OCI-LY7 (cell line): ENCODE measurements around the gene TUBE1. TPM values are rescaled to one million over a fixed set of nuclear protein-coding genes. Genes with fewer than 3 reads are reported as not detected.

Experiments used
- Bru-seq: library from RNA; stranded (reverse); fragments of 400-500 nt; gene quantifications from one replicate; lab custom pipeline; 2021; lab: Mats Ljungman, UMichigan
- BruChase-seq, 2 experiments: library from RNA; stranded (reverse); fragments of 400-500 nt; gene quantifications; one replicate each; lab custom pipeline; 2021; lab: Mats Ljungman, UMichigan
- BruUV-seq: library from RNA; stranded (reverse); fragments of 400-500 nt; replicated peaks from 2 replicates; lab custom pipeline; 2021; lab: Mats Ljungman, UMichigan
- CTCF ChIA-PET: fragments of 300-600 bp; sonication (Branson Sonifier 250); formaldehyde crosslinking; loops from one replicate; lab custom pipeline; 2022; ENCODE audit warnings: antibody characterized with exemption; ENCODE audit not compliant: unreplicated experiment; lab: Charles Lee
- POLR2A ChIA-PET: fragments of 300-600 bp; sonication (Branson Sonifier 250); formaldehyde crosslinking; loops from one replicate; lab custom pipeline; 2022; ENCODE audit warnings: antibody characterized with exemption; lab: Charles Lee
- DNase-seq: peaks from one replicate; pipeline ENCODE4 v3.0.0-alpha.2; 2015; ENCODE audit warnings: low spot score
- H2AFZ ChIP-seq: fragments of 200-600 bp; sonication (generic), shearing (Covaris generic); 2 replicates; pipeline ENCODE4 v1.6.1; 2014; ENCODE audit warnings: mild to moderate bottlenecking, antibody characterized with exemption, low read length, moderate library complexity
- H3K27ac ChIP-seq: fragments of 200-600 bp; sonication (generic); 2 replicates; pipeline ENCODE4 v1.5.1; 2014; ENCODE audit warnings: mixed run types, low read depth, mild to moderate bottlenecking, moderate library complexity, low read length, inconsistent platforms; ENCODE audit not compliant: poor library complexity, severe bottlenecking
- H3K36me3 ChIP-seq: fragments of 200-600 bp; sonication (generic); 2 replicates; pipeline ENCODE4 v1.6.1; 2014; ENCODE audit warnings: mild to moderate bottlenecking, antibody characterized with exemption, low read length, moderate library complexity, mixed read lengths; ENCODE audit not compliant: insufficient read depth
- H3K4me1 ChIP-seq: fragments of 200-600 bp; sonication (generic); 2 replicates; pipeline ENCODE4 v1.5.1; 2014; ENCODE audit warnings: mild to moderate bottlenecking, low read length; ENCODE audit not compliant: insufficient read depth, poor library complexity, severe bottlenecking
- H3K4me2 ChIP-seq: fragments of 200-600 bp; sonication (generic); 2 replicates; pipeline ENCODE4 v1.6.1; 2014; ENCODE audit warnings: mild to moderate bottlenecking, low read length
- H3K4me3 ChIP-seq: fragments of 200-600 bp; sonication (generic); 2 replicates; pipeline ENCODE4 v1.5.1; 2014; ENCODE audit warnings: mild to moderate bottlenecking, low read depth, low read length; ENCODE audit not compliant: poor library complexity, severe bottlenecking
- H3K79me2 ChIP-seq: fragments of 200-600 bp; sonication (generic); 2 replicates; pipeline ENCODE4 v1.6.1; 2016; ENCODE audit warnings: low read depth, mild to moderate bottlenecking, low read length, moderate library complexity, mixed read lengths; ENCODE audit not compliant: insufficient read depth
- H3K9me2 ChIP-seq: fragments of 200-600 bp; sonication (generic); 2 replicates; pipeline ENCODE4 v1.6.1; 2016; ENCODE audit warnings: mild to moderate bottlenecking, low read length, mixed read lengths; ENCODE audit not compliant: insufficient read depth
- H3K9me3 ChIP-seq: fragments of 200-600 bp; sonication (generic); 2 replicates; pipeline ENCODE4 v1.6.1; 2014; ENCODE audit warnings: mild to moderate bottlenecking, mixed run types, low read length, mixed read lengths
- H4K20me1 ChIP-seq: fragments of 200-600 bp; sonication (generic); 2 replicates; pipeline ENCODE4 v1.6.1; 2014; ENCODE audit warnings: mild to moderate bottlenecking, antibody characterized with exemption, low read length, moderate library complexity, mixed read lengths; ENCODE audit not compliant: insufficient read depth
- CTCF ChIP-seq: fragments of 200-600 bp; sonication (generic); conservative IDR thresholded peaks from 2 replicates; pipeline ENCODE4 v1.5.1; 2014; ENCODE audit warnings: mild to moderate bottlenecking, antibody characterized with exemption, low read length, moderate library complexity, mixed read lengths
- EZH2phosphoT487 ChIP-seq: fragments of 200-600 bp; sonication (generic); IDR thresholded peaks from 2 replicates; pipeline ENCODE4 v1.6.1; 2018; ENCODE audit warnings: low read depth, borderline replicate concordance, mild to moderate bottlenecking, mixed run types, antibody characterized with exemption, low read length, moderate library complexity, mixed read lengths
- intact Hi-C: fragments of 100-400 bp; cut with micrococcal nuclease; formaldehyde crosslinking; loops from one replicate; pipeline ENCODE4 v1.10.0; 2022; ENCODE audit not compliant: unreplicated experiment
- long read RNA-seq: library from polyadenylated mRNA; stranded (forward); transcript quantifications from one replicate; pipeline ENCODE4 v2.0.0, GENCODE V29; 2022
- total RNA-seq, 2 experiments: library from RNA; depleted of rRNA in 1 of 2; stranded (reverse); fragments of >200 nt in 1 of 2; shearing (Covaris generic) in 1 of 2; gene quantifications; 2 replicates each; pipeline ENCODE4 v1.2.3, GENCODE V29; 2014 to 2022

TUBE1 gene
- total RNA-seq (2014; rRNA removed; shearing (Covaris generic)) (27.9 and 35.6 TPM in 2 replicates), total RNA-seq (2022) (32.6 and 35.7 TPM in 2 replicates), Bru-seq, nascent RNA (percentile 86 among the genes with signal in this experiment), BruChase-seq, experiment 1, labeled RNA remaining after a 6-hour chase (percentile 75 among the genes with signal in this experiment), BruChase-seq, experiment 2, labeled RNA remaining after a 2-hour chase (percentile 87 among the genes with signal in this experiment)
- long read RNA-seq, transcript TUBE1-202 (12 exons, 2,142 nt): major isoform, 30 of 61 reads
- long read RNA-seq, partial matches to known transcripts: 13 of 61 reads
- long read RNA-seq, other reads (novel, unspliced or antisense): 17 of 61 reads

- Histone ChIP-seq H2AFZ (peak within 1 kb of the TSS; percentile 100), H3K36me3 (peaks cover 25% of the 10 kb centered on the region), H3K4me2 (peak within 1 kb of the TSS; percentile 93), H3K4me1 (peaks cover 6% of the 10 kb centered on the region), H3K9me2 (no peaks in the 10 kb centered on the region), H3K27ac (peak within 1 kb of the TSS; percentile 49), H3K4me3 (peak within 1 kb of the TSS; percentile 78), H3K79me2 (peaks cover 7% of the 10 kb centered on the region; the same call in 1 of the 2 replicates), H3K9me3 (no peaks in the 10 kb centered on the region), H4K20me1 (no peaks in the 10 kb centered on the region)
- ChIA-PET POLR2A (interaction anchor here (0.6 to 3.6 kb wide), 12 partner anchors 9 to 1864 kb away, joined by 3 to 32 read pairs (median 5); no protein-coding TSS in a partner anchor), CTCF (interaction anchor here (0.8 to 1.5 kb wide), 4 partner anchors 9 to 93 kb away, joined by 3 to 5 read pairs (median 4); no protein-coding TSS in a partner anchor)
- DNase-seq: peak; percentile 97
- no peak for TF ChIP-seq EZH2phosphoT487
- no peak for TF ChIP-seq CTCF
- no TSS peak for BruUV-seq
- intact Hi-C loops: no loop called here
Observed at GRCh38 chr6:112087136-112087911, at the start of gene TUBE1, which contains the start of gene FAM229B. Gene TUBE1, minus strand, starts transcription at chr6:112087482. Its CDS starts 48 bp downstream, at chr6:112087434. Gene FAM229B, plus strand, starts transcription at chr6:112087591. Its CDS starts 11,693 bp downstream, at chr6:112099284.

- no peak overlapping the region for H2AFZ ChIP-seq
- ChIA-PET POLR2A (interaction anchor here (0.7 to 0.8 kb wide), 2 partner anchors 44 to 430 kb away, joined by 3 read pairs; partner anchors contain the start of genes FAM229B and TUBE1), CTCF (no interaction called here)
- H3K9me3 ChIP-seq: no peaks in the 10 kb centered on the region
- no peak overlapping the region for H3K4me2 ChIP-seq
- BruUV-seq: no TSS peak
- H3K9me2 ChIP-seq: no peaks in the 10 kb centered on the region
- H3K79me2 ChIP-seq: no peaks in the 10 kb centered on the region
- no peaks in the 10 kb centered on the region for H3K36me3 ChIP-seq
- no peak overlapping the region for H3K4me3 ChIP-seq
- no peak overlapping the region for H3K27ac ChIP-seq
- H4K20me1 ChIP-seq: no peaks in the 10 kb centered on the region
- H3K4me1 ChIP-seq: no peaks in the 10 kb centered on the region
- TF ChIP-seq EZH2phosphoT487: no peak
- no peak for TF ChIP-seq CTCF
- DNase-seq: no peak
- intact Hi-C loops: no loop called here
Observed at GRCh38 chr6:112130878-112131277, 43.6 kb upstream of the TUBE1 start.
